Kidney (tissue), 14 donors: Measurements from ENCODE around the gene HYDIN. TPM values are rescaled to one million over a fixed set of nuclear protein-coding genes. Genes with fewer than 3 reads are reported as not detected.
A peak's percentile ranks its signal among the peaks of the same experiment; 100 is the strongest.

Experiments used
- DNase-seq, 5 donors: peaks; one replicate each; pipeline ENCODE4 v3.0.0-alpha.2; 2013 to 2020
- FAIRE-seq: peaks from 2 replicates; lab custom pipeline; 2012; peaks lifted over from hg19 to GRCh38; lab: Jason Lieb, UNC
- H3K27ac ChIP-seq, 2 donors: one replicate each; pipeline ENCODE4 v1.7.0; 2013; ENCODE audit warnings: low read depth in 2 of 2, low read length in 2 of 2, inconsistent platforms in 1 of 2
- H3K27me3 ChIP-seq: one replicate; pipeline ENCODE4 v1.7.1; 2013; ENCODE audit warnings: low read length, inconsistent platforms; ENCODE audit not compliant: control insufficient read depth, insufficient read depth
- H3K36me3 ChIP-seq, 3 donors: one replicate each; pipeline versions ENCODE4 v1.7.0 to v1.7.1; 2013; ENCODE audit warnings: low read length in 3 of 3, control low read depth in 1 of 3, inconsistent platforms in 1 of 3; ENCODE audit not compliant: insufficient read depth in 3 of 3, control insufficient read depth in 2 of 3
- H3K4me1 ChIP-seq, 3 donors: one replicate each; pipeline versions ENCODE4 v1.7.0 to v1.7.1; 2013; ENCODE audit warnings: low read length in 3 of 3, inconsistent platforms in 1 of 3, low read depth in 1 of 3; ENCODE audit not compliant: control insufficient read depth in 2 of 3, insufficient read depth in 2 of 3
- H3K4me3 ChIP-seq, 3 donors: one replicate each; pipeline versions ENCODE4 v1.7.0 to v1.8.1; 2013; ENCODE audit warnings: low read length in 3 of 3, control low read depth in 1 of 3, inconsistent platforms in 1 of 3
- H3K9ac ChIP-seq, 3 donors: one replicate each; pipeline versions ENCODE4 v1.7.0 to v1.7.1; 2013; ENCODE audit warnings: low read length in 3 of 3, control low read depth in 1 of 3, inconsistent platforms in 1 of 3
- H3K9me3 ChIP-seq, 3 donors: one replicate each; pipeline versions ENCODE4 v1.7.0 to v1.7.1; 2013; ENCODE audit warnings: low read length in 3 of 3, control low read depth in 1 of 3, inconsistent platforms in 1 of 3; ENCODE audit not compliant: control insufficient read depth in 2 of 3, insufficient read depth in 1 of 3
- intact Hi-C: fragments of 100-400 bp; cut with DNase I; formaldehyde crosslinking; loops from one replicate; pipeline ENCODE4 v1.11.1; 2022
- polyA plus RNA-seq: library from polyadenylated mRNA; stranded (reverse); fragments of 350-450 nt; fragmentation: Illumina TruSeq; extraction: RNeasy Lipid Tissue Mini Kit (QIAGEN cat#74804); gene quantifications from one replicate; pipeline ENCODE4 v1.2.3, GENCODE V29; 2014; ENCODE audit warnings: low read depth, low replicate concordance; ENCODE audit not compliant: insufficient read depth
- total RNA-seq: library from RNA; stranded (reverse); fragmentation: NEBNext Ultra II Directional; extraction: Animal tissue kit (Norgen Biotek cat#: 25700); gene quantifications from one replicate; pipeline ENCODE4 v1.2.1, GENCODE V29; 2021
- TF ChIP-seq, protein P1 (sequence below): IDR thresholded peaks from 3 replicates; pipeline ENCODE4 v1.5.1; 2012; ENCODE audit warnings: mild to moderate bottlenecking, moderate library complexity, borderline replicate concordance; ENCODE audit not compliant: insufficient read depth; ENCODE audit errors: extremely low read depth
- donor health status: control.
- donor health status: control.
- donor health status: control.
- donor health status: control.
- donor health status: control.
- donor health status: DM: yes; HTN: yes; CAD: no.
- donor health status: Normal renal cell carcinoma (clear cell type).

Gene HYDIN
- total and polyA plus RNA-seq, 2 donors from 2014 or later, result 1.8 to 21.0 TPM

DNA sequence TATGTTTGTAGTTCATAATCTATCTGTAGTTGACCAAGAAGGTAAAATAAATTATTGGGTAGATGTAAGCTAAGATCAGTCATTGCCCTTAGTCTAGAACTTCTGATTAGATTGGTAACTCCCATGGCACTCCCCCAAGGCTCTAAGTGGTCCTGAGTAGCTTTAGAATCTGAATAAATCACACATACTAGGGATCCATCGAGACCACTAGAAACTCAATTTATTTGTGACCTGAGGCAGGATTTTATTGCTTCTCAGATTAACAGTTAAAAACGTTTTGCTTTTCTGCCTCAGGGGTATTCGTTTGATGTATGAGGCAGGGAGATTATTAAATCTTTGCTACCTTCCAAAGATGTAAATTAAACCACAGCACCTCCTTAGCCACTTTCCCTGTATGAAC, 33.8 kb upstream of the HYDIN start:
- Histone ChIP-seq H3K9ac (no peak overlapping the region), H3K4me1 (no peaks in the 10 kb centered on the region), H3K27ac (no peak overlapping the region), H3K9me3 (no peaks in the 10 kb centered on the region), H3K27me3 (no peaks in the 10 kb centered on the region), H3K4me3 (no peak overlapping the region), H3K36me3 (no peaks in the 10 kb centered on the region)
- FAIRE-seq, result no peak
- intact Hi-C loops, result no loop called here
- TF ChIP-seq, protein P1, sequence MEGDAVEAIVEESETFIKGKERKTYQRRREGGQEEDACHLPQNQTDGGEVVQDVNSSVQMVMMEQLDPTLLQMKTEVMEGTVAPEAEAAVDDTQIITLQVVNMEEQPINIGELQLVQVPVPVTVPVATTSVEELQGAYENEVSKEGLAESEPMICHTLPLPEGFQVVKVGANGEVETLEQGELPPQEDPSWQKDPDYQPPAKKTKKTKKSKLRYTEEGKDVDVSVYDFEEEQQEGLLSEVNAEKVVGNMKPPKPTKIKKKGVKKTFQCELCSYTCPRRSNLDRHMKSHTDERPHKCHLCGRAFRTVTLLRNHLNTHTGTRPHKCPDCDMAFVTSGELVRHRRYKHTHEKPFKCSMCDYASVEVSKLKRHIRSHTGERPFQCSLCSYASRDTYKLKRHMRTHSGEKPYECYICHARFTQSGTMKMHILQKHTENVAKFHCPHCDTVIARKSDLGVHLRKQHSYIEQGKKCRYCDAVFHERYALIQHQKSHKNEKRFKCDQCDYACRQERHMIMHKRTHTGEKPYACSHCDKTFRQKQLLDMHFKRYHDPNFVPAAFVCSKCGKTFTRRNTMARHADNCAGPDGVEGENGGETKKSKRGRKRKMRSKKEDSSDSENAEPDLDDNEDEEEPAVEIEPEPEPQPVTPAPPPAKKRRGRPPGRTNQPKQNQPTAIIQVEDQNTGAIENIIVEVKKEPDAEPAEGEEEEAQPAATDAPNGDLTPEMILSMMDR, result no peak
- DNase-seq, result peak in 1 of 5 donors; percentile 37

DNA sequence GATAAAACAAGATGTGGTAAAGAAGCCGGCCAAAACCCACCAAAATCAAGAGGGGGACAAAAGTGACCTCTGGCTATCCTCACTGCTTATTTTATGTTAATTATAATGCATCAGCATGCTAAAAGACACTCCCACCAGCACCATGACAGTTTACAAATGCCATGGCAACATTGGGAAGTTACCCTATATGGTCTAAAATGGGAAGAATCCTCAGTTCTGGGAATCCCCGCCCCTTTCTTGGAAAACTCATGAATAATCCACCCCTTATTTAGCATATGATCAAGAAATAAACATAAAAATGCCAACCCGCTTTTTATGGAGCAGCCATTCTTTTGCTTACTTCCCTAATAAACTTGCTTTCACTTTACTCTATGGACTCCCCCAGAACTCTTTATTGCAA, 33.1 kb upstream of the HYDIN start:
- H3K9me3 ChIP-seq, result no peaks in the 10 kb centered on the region

DNA sequence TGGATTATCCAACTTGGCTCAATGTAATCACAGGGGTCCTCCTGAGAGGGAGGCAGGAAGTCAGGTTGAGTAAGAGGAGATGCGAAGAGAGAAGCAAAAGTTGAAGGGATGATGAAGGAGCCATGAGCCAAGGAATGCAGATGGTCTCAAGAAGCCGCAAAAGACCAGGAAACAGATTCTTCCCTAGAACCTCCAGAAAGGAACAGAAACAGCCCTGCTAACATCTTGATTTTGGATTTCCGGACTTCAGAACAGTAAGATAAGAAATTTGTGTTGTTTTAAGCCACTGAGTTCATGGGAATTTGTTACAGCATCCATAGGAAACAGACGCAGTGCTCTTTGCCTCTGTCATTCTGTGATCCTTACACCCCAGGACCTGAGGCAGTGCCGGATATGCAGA, 31.9 kb upstream of the HYDIN start:
- TF ChIP-seq, protein P1, result no peak

More for the DNA sequence above, 33.1 kb upstream of the HYDIN start:
- Histone ChIP-seq H3K36me3 (no peaks in the 10 kb centered on the region), H3K4me1 (no peaks in the 10 kb centered on the region), H3K9ac (no peak overlapping the region), H3K27me3 (no peaks in the 10 kb centered on the region), H3K4me3 (no peak overlapping the region), H3K27ac (no peak overlapping the region)
- FAIRE-seq (no peak), DNase-seq (no peak)
- TF ChIP-seq, protein P1, result no peak
- intact Hi-C loops, result no loop called here

DNA sequence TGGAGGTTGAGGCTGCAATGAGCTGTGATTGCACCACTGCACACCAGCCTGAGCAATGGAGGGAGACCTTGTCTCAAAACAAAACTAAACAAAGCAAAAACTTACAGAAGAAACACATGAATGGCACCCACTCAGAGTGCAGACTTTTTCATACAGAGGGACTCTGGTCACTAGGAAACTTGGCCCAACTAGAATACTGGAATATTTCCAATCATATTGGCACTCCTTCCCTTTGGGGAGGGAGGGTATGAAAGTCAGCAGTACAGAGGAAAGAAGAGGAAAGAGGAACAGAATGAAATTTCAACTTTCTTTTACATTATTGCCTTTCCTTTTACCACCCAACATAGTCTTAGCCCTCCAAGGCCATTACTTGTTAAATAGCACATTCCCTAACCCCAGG, 30.5 kb upstream of the HYDIN start:
- no peaks in the 10 kb centered on the region for H3K9me3 ChIP-seq
- H3K27me3 ChIP-seq, result no peaks in the 10 kb centered on the region
- H3K4me1 ChIP-seq, result no peaks in the 10 kb centered on the region
- H3K9ac ChIP-seq, result no peak overlapping the region
- intact Hi-C loops, result no loop called here
- no peak overlapping the region for H3K4me3 ChIP-seq
- TF ChIP-seq, protein P1, result no peak
- DNase-seq, result no peak
- no peak for FAIRE-seq
- H3K36me3 ChIP-seq, result no peaks in the 10 kb centered on the region
- no peak overlapping the region for H3K27ac ChIP-seq

More for the DNA sequence above, 31.9 kb upstream of the HYDIN start:
- no peaks in the 10 kb centered on the region for H3K4me1 ChIP-seq
- H3K9me3 ChIP-seq, result no peaks in the 10 kb centered on the region
- H3K36me3 ChIP-seq, result no peaks in the 10 kb centered on the region
- no peak for DNase-seq
- intact Hi-C loops, result no loop called here
- H3K9ac ChIP-seq, result no peak overlapping the region
- no peak for FAIRE-seq
- H3K4me3 ChIP-seq, result no peak overlapping the region
- no peak overlapping the region for H3K27ac ChIP-seq
- H3K27me3 ChIP-seq, result no peaks in the 10 kb centered on the region
